ENCODE results near the gene RPL18.

- TF ChIP-seq CTCF (IDR thresholded peaks at IDR 0.05; ENCODE audit: insufficient read depth, low read length) (no peak), REST (IDR thresholded peaks at IDR 0.05; ENCODE audit: insufficient replicate concordance, low read depth) (no peak), GABPA (IDR thresholded peaks at IDR 0.05; ENCODE audit: low read depth) (no peak)
Measured at GRCh38 chr19:48568345-48568886, 50.6 kb downstream of the RPL18 start.
